OCI-LY7 (cell line): ENCODE data around the gene FUT8.

Experiments
- CTCF ChIP-seq: fragments of 200-600 bp; sonication (generic); conservative IDR thresholded peaks from 2 replicates; pipeline ENCODE4 v1.5.1; 2014; ENCODE audit warnings: mild to moderate bottlenecking, antibody characterized with exemption, low read length, moderate library complexity, mixed read lengths
- EZH2phosphoT487 ChIP-seq: fragments of 200-600 bp; sonication (generic); IDR thresholded peaks from 2 replicates; pipeline ENCODE4 v1.6.1; 2018; ENCODE audit warnings: low read depth, borderline replicate concordance, mild to moderate bottlenecking, mixed run types, antibody characterized with exemption, low read length, moderate library complexity, mixed read lengths

- TF ChIP-seq CTCF, result no peak
- TF ChIP-seq EZH2phosphoT487, result no peak
Measured at GRCh38 chr14:65373016-65373670, 39.4 kb upstream of the FUT8 start.
